ENCODE measurements around the gene ST7.

Gene ST7

GRCh38 chr7:117195361-117196029, 242.2 kb downstream of the ST7 start:
- Histone ChIP-seq H3K36me3 (ENCODE audit: control insufficient read depth in 5 of 5, insufficient read depth in 5 of 5, low read length in 5 of 5) (peaks cover under 1 to 19% (median 5%) of the 10 kb centered on the region in 5 donors), H3K9ac (ENCODE audit: low read length in 5 of 5) (no peak overlapping the region), H3K27ac (ENCODE audit: low read depth, low read length) (no peak overlapping the region), H3K9me3 (ENCODE audit: control insufficient read depth in 5 of 5, low read length in 5 of 5) (no peaks in the 10 kb centered on the region), H3K4me1 (ENCODE audit: control insufficient read depth in 5 of 5, insufficient read depth in 5 of 5, low read length in 5 of 5) (no peaks in the 10 kb centered on the region), H3K4me3 (ENCODE audit: low read depth in 1 of 5, low read length in 5 of 5) (no peak overlapping the region), H3K27me3 (ENCODE audit: control insufficient read depth in 5 of 5, insufficient read depth in 4 of 5, low read length in 5 of 5) (no peaks in the 10 kb centered on the region)

- Histone ChIP-seq H3K4me1 (ENCODE audit: control insufficient read depth in 5 of 5, insufficient read depth in 5 of 5, low read length in 5 of 5) (no peaks in the 10 kb centered on the region), H3K27ac (ENCODE audit: low read depth, low read length) (no peak overlapping the region), H3K9ac (ENCODE audit: low read length in 5 of 5) (no peak overlapping the region), H3K4me3 (ENCODE audit: low read depth in 1 of 5, low read length in 5 of 5) (no peak overlapping the region), H3K27me3 (ENCODE audit: control insufficient read depth in 5 of 5, insufficient read depth in 4 of 5, low read length in 5 of 5) (no peaks in the 10 kb centered on the region), H3K9me3 (ENCODE audit: control insufficient read depth in 5 of 5, low read length in 5 of 5) (no peaks in the 10 kb centered on the region), H3K36me3 (ENCODE audit: control insufficient read depth in 5 of 5, insufficient read depth in 5 of 5, low read length in 5 of 5) (peaks cover 0 to 10% (median 0%) of the 10 kb centered on the region in 5 donors)
Observed at GRCh38 chr7:117200132-117200531, 246.8 kb downstream of the ST7 start.

- H3K27ac ChIP-seq (ENCODE audit: low read depth, low read length) = no peak overlapping the region
- no peak overlapping the region for H3K4me3 ChIP-seq (ENCODE audit: low read depth in 1 of 5, low read length in 5 of 5)
- no peak overlapping the region for H3K9ac ChIP-seq (ENCODE audit: low read length in 5 of 5)
- no peaks in the 10 kb centered on the region for H3K9me3 ChIP-seq (ENCODE audit: control insufficient read depth in 5 of 5, low read length in 5 of 5)
- no peaks in the 10 kb centered on the region for H3K27me3 ChIP-seq (ENCODE audit: control insufficient read depth in 5 of 5, insufficient read depth in 4 of 5, low read length in 5 of 5)
- peaks cover 0 to 10% (median 0%) of the 10 kb centered on the region in 5 donors for H3K36me3 ChIP-seq (ENCODE audit: control insufficient read depth in 5 of 5, insufficient read depth in 5 of 5, low read length in 5 of 5)
- H3K4me1 ChIP-seq (ENCODE audit: control insufficient read depth in 5 of 5, insufficient read depth in 5 of 5, low read length in 5 of 5) = no peaks in the 10 kb centered on the region
Observed at GRCh38 chr7:117200786-117201458, 247.6 kb downstream of the ST7 start.

- no peaks in the 10 kb centered on the region for H3K4me1 ChIP-seq (ENCODE audit: control insufficient read depth in 5 of 5, insufficient read depth in 5 of 5, low read length in 5 of 5)
- H3K9me3 ChIP-seq (ENCODE audit: control insufficient read depth in 5 of 5, low read length in 5 of 5) = no peaks in the 10 kb centered on the region
- no peak overlapping the region for H3K9ac ChIP-seq (ENCODE audit: low read length in 5 of 5)
- no peaks in the 10 kb centered on the region for H3K27me3 ChIP-seq (ENCODE audit: control insufficient read depth in 5 of 5, insufficient read depth in 4 of 5, low read length in 5 of 5)
- peaks cover 0 to 10% (median 0%) of the 10 kb centered on the region in 5 donors for H3K36me3 ChIP-seq (ENCODE audit: control insufficient read depth in 5 of 5, insufficient read depth in 5 of 5, low read length in 5 of 5)
- H3K27ac ChIP-seq (ENCODE audit: low read depth, low read length) = no peak overlapping the region
- no peak overlapping the region for H3K4me3 ChIP-seq (ENCODE audit: low read depth in 1 of 5, low read length in 5 of 5)
Observed at GRCh38 chr7:117202511-117202910, 249.2 kb downstream of the ST7 start.

DNA sequence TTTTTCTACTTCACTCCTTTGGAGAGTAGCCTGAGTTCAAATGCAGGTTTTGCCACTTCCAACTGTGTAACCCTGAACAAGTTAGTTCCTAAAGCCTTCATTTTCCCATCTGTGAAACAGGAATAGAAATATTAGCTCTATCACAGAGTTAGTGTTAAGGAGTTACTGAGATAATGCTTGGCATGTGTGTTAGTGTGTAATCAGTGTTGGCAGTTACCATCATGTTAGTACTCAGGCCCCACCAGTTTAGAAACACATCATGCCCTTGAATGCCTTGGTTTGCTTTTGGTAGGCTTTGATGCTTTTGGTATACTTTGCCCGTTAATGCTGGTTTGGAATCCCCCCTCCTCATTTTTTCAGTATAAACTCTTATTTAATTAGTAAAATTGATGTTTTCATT, 249.9 kb downstream of the ST7 start:
- Histone ChIP-seq H3K9me3 (ENCODE audit: control insufficient read depth in 5 of 5, low read length in 5 of 5) (no peaks in the 10 kb centered on the region), H3K9ac (ENCODE audit: low read length in 5 of 5) (no peak overlapping the region), H3K27ac (ENCODE audit: low read depth, low read length) (no peak overlapping the region), H3K27me3 (ENCODE audit: control insufficient read depth in 5 of 5, insufficient read depth in 4 of 5, low read length in 5 of 5) (no peaks in the 10 kb centered on the region), H3K4me1 (ENCODE audit: control insufficient read depth in 5 of 5, insufficient read depth in 5 of 5, low read length in 5 of 5) (no peaks in the 10 kb centered on the region), H3K4me3 (ENCODE audit: low read depth in 1 of 5, low read length in 5 of 5) (no peak overlapping the region), H3K36me3 (ENCODE audit: control insufficient read depth in 5 of 5, insufficient read depth in 5 of 5, low read length in 5 of 5) (peaks cover 0 to 10% (median 0%) of the 10 kb centered on the region in 5 donors)

DNA sequence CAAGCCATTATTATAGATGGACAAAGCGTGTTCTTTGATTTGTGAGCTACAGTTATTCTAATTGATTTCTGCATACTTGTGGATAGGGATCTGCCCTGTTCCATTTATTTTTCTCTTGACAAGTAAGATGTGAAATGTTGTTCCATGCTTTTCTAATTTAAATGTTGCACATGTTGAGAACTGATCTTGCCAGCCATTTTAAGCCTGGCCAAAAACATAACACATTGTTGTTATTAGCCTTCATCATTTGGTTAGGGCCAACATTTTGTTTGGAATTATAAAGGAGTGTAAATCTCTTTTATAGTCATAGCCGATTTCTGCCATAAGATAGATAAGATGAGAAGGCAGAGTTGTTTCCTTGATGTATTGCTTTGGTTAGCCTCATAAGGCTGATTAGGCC, 252.6 kb downstream of the ST7 start:
- Histone ChIP-seq H3K4me3 (ENCODE audit: low read depth in 1 of 5, low read length in 5 of 5) (no peak overlapping the region), H3K4me1 (ENCODE audit: control insufficient read depth in 5 of 5, insufficient read depth in 5 of 5, low read length in 5 of 5) (no peaks in the 10 kb centered on the region), H3K9me3 (ENCODE audit: control insufficient read depth in 5 of 5, low read length in 5 of 5) (no peaks in the 10 kb centered on the region), H3K27ac (ENCODE audit: low read depth, low read length) (no peak overlapping the region), H3K9ac (ENCODE audit: low read length in 5 of 5) (no peak overlapping the region), H3K27me3 (ENCODE audit: control insufficient read depth in 5 of 5, insufficient read depth in 4 of 5, low read length in 5 of 5) (no peaks in the 10 kb centered on the region), H3K36me3 (ENCODE audit: control insufficient read depth in 5 of 5, insufficient read depth in 5 of 5, low read length in 5 of 5) (peaks cover 3 to 10% (median 5%) of the 10 kb centered on the region in 5 donors)

- Histone ChIP-seq H3K4me3 (ENCODE audit: low read depth in 1 of 5, low read length in 5 of 5) (no peak overlapping the region), H3K36me3 (ENCODE audit: control insufficient read depth in 5 of 5, insufficient read depth in 5 of 5, low read length in 5 of 5) (peaks cover 3 to 10% (median 5%) of the 10 kb centered on the region in 5 donors), H3K9ac (ENCODE audit: low read length in 5 of 5) (no peak overlapping the region), H3K27me3 (ENCODE audit: control insufficient read depth in 5 of 5, insufficient read depth in 4 of 5, low read length in 5 of 5) (no peaks in the 10 kb centered on the region), H3K4me1 (ENCODE audit: control insufficient read depth in 5 of 5, insufficient read depth in 5 of 5, low read length in 5 of 5) (no peaks in the 10 kb centered on the region), H3K27ac (ENCODE audit: low read depth, low read length) (no peak overlapping the region), H3K9me3 (ENCODE audit: control insufficient read depth in 5 of 5, low read length in 5 of 5) (no peaks in the 10 kb centered on the region)
Observed at GRCh38 chr7:117208257-117208656, 255.0 kb downstream of the ST7 start.

DNA sequence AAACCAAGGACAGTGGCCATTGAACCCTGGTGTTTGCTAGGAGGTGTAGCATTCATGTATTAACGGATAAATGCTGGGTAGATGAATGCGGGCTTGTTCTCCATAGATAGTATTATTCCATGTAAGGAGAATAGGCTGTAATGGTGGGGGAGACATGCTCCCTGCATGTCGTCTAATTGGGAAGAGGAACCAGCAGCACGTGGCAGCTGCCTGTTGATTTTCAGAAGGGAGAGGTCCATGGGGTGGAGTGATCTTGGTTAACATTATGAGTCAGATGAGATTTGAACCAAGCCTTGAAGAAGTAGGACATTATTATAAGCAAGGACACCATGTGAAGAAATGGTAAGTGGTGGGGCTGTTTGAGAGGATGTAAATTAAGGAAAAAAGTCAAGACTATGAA, 257.1 kb downstream of the ST7 start:
- Histone ChIP-seq H3K4me3 (ENCODE audit: low read depth in 1 of 5, low read length in 5 of 5) (no peak overlapping the region), H3K9me3 (ENCODE audit: control insufficient read depth in 5 of 5, low read length in 5 of 5) (no peaks in the 10 kb centered on the region), H3K4me1 (ENCODE audit: control insufficient read depth in 5 of 5, insufficient read depth in 5 of 5, low read length in 5 of 5) (no peaks in the 10 kb centered on the region), H3K9ac (ENCODE audit: low read length in 5 of 5) (no peak overlapping the region), H3K27ac (ENCODE audit: low read depth, low read length) (no peak overlapping the region), H3K36me3 (ENCODE audit: control insufficient read depth in 5 of 5, insufficient read depth in 5 of 5, low read length in 5 of 5) (peaks cover 3 to 10% (median 5%) of the 10 kb centered on the region in 5 donors), H3K27me3 (ENCODE audit: control insufficient read depth in 5 of 5, insufficient read depth in 4 of 5, low read length in 5 of 5) (no peaks in the 10 kb centered on the region)

- Histone ChIP-seq H3K36me3 (ENCODE audit: control insufficient read depth in 5 of 5, insufficient read depth in 5 of 5, low read length in 5 of 5) (peaks cover 3 to 10% (median 5%) of the 10 kb centered on the region in 5 donors), H3K27me3 (ENCODE audit: control insufficient read depth in 5 of 5, insufficient read depth in 4 of 5, low read length in 5 of 5) (no peaks in the 10 kb centered on the region), H3K9me3 (ENCODE audit: control insufficient read depth in 5 of 5, low read length in 5 of 5) (no peaks in the 10 kb centered on the region), H3K27ac (ENCODE audit: low read depth, low read length) (no peak overlapping the region), H3K4me3 (ENCODE audit: low read depth in 1 of 5, low read length in 5 of 5) (no peak overlapping the region), H3K9ac (ENCODE audit: low read length in 5 of 5) (no peak overlapping the region), H3K4me1 (ENCODE audit: control insufficient read depth in 5 of 5, insufficient read depth in 5 of 5, low read length in 5 of 5) (no peaks in the 10 kb centered on the region)
Observed at GRCh38 chr7:117210908-117211307, 257.6 kb downstream of the ST7 start.

- Histone ChIP-seq H3K4me1 (ENCODE audit: control insufficient read depth in 5 of 5, insufficient read depth in 5 of 5, low read length in 5 of 5) (no peaks in the 10 kb centered on the region), H3K9me3 (ENCODE audit: control insufficient read depth in 5 of 5, low read length in 5 of 5) (no peaks in the 10 kb centered on the region), H3K9ac (ENCODE audit: low read length in 5 of 5) (no peak overlapping the region), H3K36me3 (ENCODE audit: control insufficient read depth in 5 of 5, insufficient read depth in 5 of 5, low read length in 5 of 5) (peaks cover 3 to 10% (median 6%) of the 10 kb centered on the region in 5 donors), H3K27ac (ENCODE audit: low read depth, low read length) (no peak overlapping the region), H3K4me3 (ENCODE audit: low read depth in 1 of 5, low read length in 5 of 5) (no peak overlapping the region), H3K27me3 (ENCODE audit: control insufficient read depth in 5 of 5, insufficient read depth in 4 of 5, low read length in 5 of 5) (no peaks in the 10 kb centered on the region)
Observed at GRCh38 chr7:117211614-117212013, 258.3 kb downstream of the ST7 start.

Data from subcutaneous abdominal adipose tissue (tissue), 5 donors.